CD14-positive monocyte (primary cell): ENCODE data around the gene RAB25. TPM values are rescaled to one million over a fixed set of nuclear protein-coding genes. Genes with fewer than 3 reads are reported as not detected.
"Not testable (repeated sequence)": the region's sequence is repeated elsewhere in the genome, so short reads cannot be mapped to it uniquely, and the experiment has no call there.

Source experiments
- DNase-seq, 3 donors: peaks; one replicate each; pipeline ENCODE4 v3.0.0-alpha.2; 2011 to 2022
- H2AFZ ChIP-seq: 2 replicates; pipeline ENCODE4 v1.6.0; 2012; ENCODE audit warnings: mild to moderate bottlenecking, low read depth, low read length, inconsistent platforms; ENCODE audit not compliant: insufficient read depth, poor library complexity, severe bottlenecking
- H3K27ac ChIP-seq, 2 donors: 1 replicate in 1 of 2; 2 replicates in 1 of 2; pipeline ENCODE4 v1.5.1; 2012 to 2013; ENCODE audit warnings: low read length in 2 of 2, control low read depth in 1 of 2, inconsistent platforms in 1 of 2, low read depth in 1 of 2, mild to moderate bottlenecking in 1 of 2
- H3K27me3 ChIP-seq, 2 donors: one replicate each; pipeline versions ENCODE4 v1.6.0 to v1.6.1; 2011 to 2013; ENCODE audit warnings: low read length in 2 of 2; ENCODE audit not compliant: control insufficient read depth in 2 of 2, insufficient read depth in 2 of 2
- H3K36me3 ChIP-seq, 2 donors: replicated peaks in 1 of 2; 1 replicate in 1 of 2; 2 replicates in 1 of 2; pipeline versions ENCODE4 v1.5.1 to v1.6.1; 2012 to 2013; ENCODE audit warnings: low read length in 2 of 2, control low read depth in 1 of 2, inconsistent platforms in 1 of 2, mild to moderate bottlenecking in 1 of 2; ENCODE audit not compliant: insufficient read depth in 2 of 2, control insufficient read depth in 1 of 2
- H3K4me1 ChIP-seq, 2 donors: 1 replicate in 1 of 2; 2 replicates in 1 of 2; pipeline versions ENCODE4 v1.5.1 to v1.6.1; 2012 to 2013; ENCODE audit warnings: low read length in 2 of 2, control low read depth in 1 of 2, inconsistent platforms in 1 of 2, mild to moderate bottlenecking in 1 of 2, moderate library complexity in 1 of 2; ENCODE audit not compliant: insufficient read depth in 2 of 2, control insufficient read depth in 1 of 2
- H3K4me2 ChIP-seq: replicated peaks from 2 replicates; pipeline ENCODE3; 2012; ENCODE audit warnings: low read length, moderate library complexity, mild to moderate bottlenecking; ENCODE audit not compliant: poor library complexity, severe bottlenecking; ENCODE audit errors: extremely low read depth
- H3K4me3 ChIP-seq, 3 experiments: fragments of 200-600 bp in 1 of 3; sonication (generic) in 1 of 3; replicated peaks in 1 of 3; 1 replicate in 2 of 3; 2 replicates in 1 of 3; pipeline ENCODE4 v1.5.1; 2011 to 2013; ENCODE audit warnings: low read length in 3 of 3, mild to moderate bottlenecking in 3 of 3, control low read depth in 2 of 3, low read depth in 2 of 3, inconsistent platforms in 1 of 3, moderate library complexity in 1 of 3
- H3K79me2 ChIP-seq: 2 replicates; pipeline ENCODE4 v1.6.0; 2012; ENCODE audit warnings: mild to moderate bottlenecking, control low read depth, inconsistent platforms, low read length, moderate library complexity; ENCODE audit not compliant: insufficient read depth
- H3K9ac ChIP-seq: 2 replicates; pipeline ENCODE4 v1.6.0; 2017; ENCODE audit warnings: low read length, mild to moderate bottlenecking; ENCODE audit not compliant: insufficient read depth, poor library complexity, severe bottlenecking
- H3K9me3 ChIP-seq, 2 donors: replicated peaks in 1 of 2; 1 replicate in 1 of 2; 2 replicates in 1 of 2; pipeline versions ENCODE4 v1.5.1 to v1.6.1; 2012 to 2013; ENCODE audit warnings: low read length in 2 of 2, control low read depth in 1 of 2; ENCODE audit not compliant: control insufficient read depth in 1 of 2, insufficient read depth in 1 of 2
- H4K20me1 ChIP-seq: 2 replicates; pipeline ENCODE4 v1.6.0; 2012; ENCODE audit warnings: mild to moderate bottlenecking, low read length, control low read depth, moderate library complexity; ENCODE audit not compliant: insufficient read depth
- H3K27ac Mint-ChIP-seq, 7 donors: one replicate each; pipeline ENCODE4 v1.8.0; 2020; ENCODE audit warnings: mild to moderate bottlenecking in 7 of 7, mixed read lengths in 7 of 7, moderate library complexity in 6 of 7, inconsistent platforms in 2 of 7
- H3K27me3 Mint-ChIP-seq, 3 donors: one replicate each; pipeline ENCODE4 v1.8.0; 2021 to 2022; ENCODE audit warnings: low read depth in 3 of 3, mild to moderate bottlenecking in 3 of 3, mixed read lengths in 3 of 3, moderate library complexity in 3 of 3, inconsistent platforms in 1 of 3
- H3K36me3 Mint-ChIP-seq, 2 donors: one replicate each; pipeline ENCODE4 v1.8.0; 2020; ENCODE audit warnings: mixed read lengths in 2 of 2, inconsistent platforms in 1 of 2, mild to moderate bottlenecking in 1 of 2
- H3K4me1 Mint-ChIP-seq: one replicate; pipeline ENCODE4 v1.8.0; 2020; ENCODE audit warnings: mild to moderate bottlenecking, mixed read lengths
- H3K4me3 Mint-ChIP-seq, 2 donors: one replicate each; pipeline ENCODE4 v1.8.0; 2020; ENCODE audit warnings: mild to moderate bottlenecking in 2 of 2, mixed read lengths in 2 of 2, moderate library complexity in 1 of 2
- H3K9me3 Mint-ChIP-seq, 7 donors: one replicate each; pipeline ENCODE4 v1.8.0; 2020 to 2022; ENCODE audit warnings: mixed read lengths in 7 of 7, mild to moderate bottlenecking in 6 of 7, moderate library complexity in 6 of 7, inconsistent platforms in 2 of 7
- WGBS: methylation state at CpG from one replicate; pipeline ENCODE4 v1.1.5; 2013; ENCODE audit warnings: missing lambda C conversion rate; ENCODE audit not compliant: insufficient coverage; 5-methylcytosine and 5-hydroxymethylcytosine counted together
- intact Hi-C, 2 donors: fragments of 100-400 bp; cut with micrococcal nuclease; formaldehyde crosslinking; loops; one replicate each; pipeline versions ENCODE4 v1.15.0 to v1.15.1; 2023
- polyA plus RNA-seq, 3 donors: library from polyadenylated mRNA; depleted of rRNA in 1 of 3; unstranded in 2 of 3; stranded (reverse) in 1 of 3; fragments of 300-500 nt in 2 of 3; fragments of >200 nt in 1 of 3; fragmentation: Illumina TruSeq in 2 of 3; gene quantifications; 1 replicate in 2 of 3; 2 replicates in 1 of 3; pipeline ENCODE4 v1.2.3, GENCODE V29; 2012 to 2021
- TF ChIP-seq, protein P1 (sequence below): fragments of 200-600 bp; IDR thresholded peaks from one replicate; pipeline ENCODE4 v1.8.0; 2022; ENCODE audit warnings: antibody characterized with exemption, mild to moderate bottlenecking

The RAB25 gene
- polyA plus RNA-seq, 3 donors, result 0.23 TPM; not detected in 2

GRCh38 chr1:156069490-156070455 lies 8.8 kb downstream of the RAB25 start:
- peaks cover 4% of the 10 kb centered on the region for H3K4me1 Mint-ChIP-seq
- no peak overlapping the region for H3K4me3 ChIP-seq
- peak overlapping the region in 1 of 7 donors; percentile 53 for H3K27ac Mint-ChIP-seq
- no peaks in the 10 kb centered on the region for H3K79me2 ChIP-seq
- WGBS, result 88% methylated on average over 2 of the region's 3 CpGs
- no peaks in the 10 kb centered on the region for H3K36me3 ChIP-seq
- TF ChIP-seq, protein P1, sequence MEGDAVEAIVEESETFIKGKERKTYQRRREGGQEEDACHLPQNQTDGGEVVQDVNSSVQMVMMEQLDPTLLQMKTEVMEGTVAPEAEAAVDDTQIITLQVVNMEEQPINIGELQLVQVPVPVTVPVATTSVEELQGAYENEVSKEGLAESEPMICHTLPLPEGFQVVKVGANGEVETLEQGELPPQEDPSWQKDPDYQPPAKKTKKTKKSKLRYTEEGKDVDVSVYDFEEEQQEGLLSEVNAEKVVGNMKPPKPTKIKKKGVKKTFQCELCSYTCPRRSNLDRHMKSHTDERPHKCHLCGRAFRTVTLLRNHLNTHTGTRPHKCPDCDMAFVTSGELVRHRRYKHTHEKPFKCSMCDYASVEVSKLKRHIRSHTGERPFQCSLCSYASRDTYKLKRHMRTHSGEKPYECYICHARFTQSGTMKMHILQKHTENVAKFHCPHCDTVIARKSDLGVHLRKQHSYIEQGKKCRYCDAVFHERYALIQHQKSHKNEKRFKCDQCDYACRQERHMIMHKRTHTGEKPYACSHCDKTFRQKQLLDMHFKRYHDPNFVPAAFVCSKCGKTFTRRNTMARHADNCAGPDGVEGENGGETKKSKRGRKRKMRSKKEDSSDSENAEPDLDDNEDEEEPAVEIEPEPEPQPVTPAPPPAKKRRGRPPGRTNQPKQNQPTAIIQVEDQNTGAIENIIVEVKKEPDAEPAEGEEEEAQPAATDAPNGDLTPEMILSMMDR, result no peak
- no peaks in the 10 kb centered on the region for H3K9me3 ChIP-seq
- peaks cover 19 to 20% (median 20%) of the 10 kb centered on the region in 3 donors for H3K27me3 Mint-ChIP-seq
- no peaks in the 10 kb centered on the region for H4K20me1 ChIP-seq
- no peaks in the 10 kb centered on the region for H3K36me3 Mint-ChIP-seq
- H2AFZ ChIP-seq, result no peak overlapping the region
- H3K27ac ChIP-seq, result no peak overlapping the region
- H3K4me1 ChIP-seq, result no peaks in the 10 kb centered on the region
- intact Hi-C loops, result loop anchor here (5.0 to 10.0 kb wide), 3 partner anchors 65 to 245 kb away; partner anchors contain the start of gene KHDC4 (in 1 of the 2)
- H3K27me3 ChIP-seq, result peaks cover 0 to 3% of the 10 kb centered on the region in 2 donors
- no peak overlapping the region for H3K9ac ChIP-seq
- H3K9me3 Mint-ChIP-seq, result no peaks in the 10 kb centered on the region
- H3K4me2 ChIP-seq, result no peak overlapping the region
- no peak for DNase-seq
- H3K4me3 Mint-ChIP-seq, result no peak overlapping the region

DNA sequence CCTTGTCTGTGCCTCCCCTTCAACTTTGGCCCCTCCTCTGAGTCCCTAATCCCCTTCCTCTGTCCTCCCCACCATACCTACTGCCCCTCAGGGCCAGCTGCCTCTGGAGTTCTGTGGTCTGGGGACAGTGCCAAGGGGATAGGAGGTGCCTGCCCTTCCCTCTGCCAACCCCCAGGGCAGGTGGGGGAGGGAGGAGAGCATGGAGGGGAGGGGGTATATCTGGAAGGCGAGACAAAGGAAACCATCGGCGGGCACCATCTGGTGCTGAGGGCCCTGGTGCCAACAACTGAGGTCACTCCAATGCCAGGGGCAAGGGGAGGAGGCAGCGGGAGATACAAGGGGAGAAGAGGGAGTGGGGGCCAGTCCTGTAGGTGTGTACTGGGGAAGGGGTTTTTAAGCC lies 9.6 kb downstream of the RAB25 start:
- no peak overlapping the region for H3K4me3 Mint-ChIP-seq
- peaks cover 21 to 27% (median 26%) of the 10 kb centered on the region in 3 donors for H3K27me3 Mint-ChIP-seq
- no peaks in the 10 kb centered on the region for H3K9me3 ChIP-seq
- TF ChIP-seq, protein P1, result no peak
- H3K27me3 ChIP-seq, result peaks cover 4 to 11% of the 10 kb centered on the region in 2 donors
- WGBS, result 56% methylated on average over 4 of the region's 4 CpGs
- H3K4me2 ChIP-seq, result no peak overlapping the region
- H3K4me3 ChIP-seq, result no peak overlapping the region
- DNase-seq, result no peak
- H3K9me3 Mint-ChIP-seq, result peaks cover 0 to 1% (median 0%) of the 10 kb centered on the region in 7 donors
- no peaks in the 10 kb centered on the region for H4K20me1 ChIP-seq
- H3K4me1 ChIP-seq, result peaks cover 5% of the 10 kb centered on the region in 2 donors
- peak overlapping the region in 1 of 7 donors; percentile 53 for H3K27ac Mint-ChIP-seq
- H3K27ac ChIP-seq, result no peak overlapping the region
- H3K9ac ChIP-seq, result no peak overlapping the region
- no peak overlapping the region for H2AFZ ChIP-seq
- no peaks in the 10 kb centered on the region for H3K79me2 ChIP-seq
- no peaks in the 10 kb centered on the region for H3K36me3 Mint-ChIP-seq
- peaks cover 10% of the 10 kb centered on the region for H3K4me1 Mint-ChIP-seq
- H3K36me3 ChIP-seq, result no peaks in the 10 kb centered on the region
- intact Hi-C loops, result loop anchor here in 1 of 2 donors (10.0 kb wide), 1 partner anchor 244 kb away; no protein-coding TSS in a partner anchor

DNA sequence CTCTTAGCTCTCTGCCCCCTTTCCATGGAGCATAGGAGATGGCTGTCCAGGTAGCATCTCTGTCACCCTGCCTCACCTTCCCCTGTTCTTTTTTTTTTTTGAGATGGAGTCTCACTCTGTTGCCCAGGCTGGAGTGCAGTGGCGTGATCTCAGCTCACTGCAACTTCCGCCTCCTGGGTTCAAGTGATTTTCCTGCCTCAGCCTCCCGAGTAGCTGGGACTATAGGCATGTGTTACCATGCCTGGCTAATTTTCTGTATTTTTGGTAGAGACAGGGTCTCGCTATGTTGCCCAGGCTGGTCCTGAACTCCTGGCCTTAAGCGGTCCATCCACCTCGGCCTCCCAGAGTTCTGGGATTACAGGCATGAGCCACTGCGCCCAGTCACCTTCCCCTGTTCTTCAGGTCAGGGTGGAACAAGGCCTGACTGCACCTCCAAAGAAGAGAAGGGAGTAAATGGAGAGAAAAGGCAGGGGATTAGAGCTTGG lies 10.4 kb downstream of the RAB25 start:
- Histone ChIP-seq H3K27me3 (peaks cover 8 to 19% of the 10 kb centered on the region in 2 donors), H3K4me1 (peaks cover 9 to 11% of the 10 kb centered on the region in 2 donors)
- H3K4me2 ChIP-seq, H3K9me3 ChIP-seq, H3K27ac ChIP-seq, H3K36me3 ChIP-seq, H4K20me1 ChIP-seq, H3K4me3 Mint-ChIP-seq, H3K9me3 Mint-ChIP-seq, DNase-seq, H3K4me3 ChIP-seq, H3K36me3 Mint-ChIP-seq, H2AFZ ChIP-seq, H3K9ac ChIP-seq, H3K79me2 ChIP-seq: not testable (repeated sequence)
- H3K4me1 Mint-ChIP-seq, result peaks cover 15% of the 10 kb centered on the region
- intact Hi-C loops, result loop anchor here in 1 of 2 donors (10.0 kb wide), 1 partner anchor 243 kb away; no protein-coding TSS in a partner anchor
- 89% methylated on average over 3 of the region's 7 CpGs for WGBS
- H3K27me3 Mint-ChIP-seq, result peaks cover 29 to 35% (median 33%) of the 10 kb centered on the region in 3 donors
- peak overlapping the region in 1 of 7 donors; percentile 47 for H3K27ac Mint-ChIP-seq
